Measurements from ENCODE around the gene SWAP70. TPM values are rescaled to one million over a fixed set of nuclear protein-coding genes. Genes with fewer than 3 reads are reported as not detected.
"Not testable (repeated sequence)": the region's sequence is repeated elsewhere in the genome, so short reads cannot be mapped to it uniquely, and the experiment has no call there.

The SWAP70 gene
- polyA plus RNA-seq, 2 donors, result 7.4 TPM

DNA sequence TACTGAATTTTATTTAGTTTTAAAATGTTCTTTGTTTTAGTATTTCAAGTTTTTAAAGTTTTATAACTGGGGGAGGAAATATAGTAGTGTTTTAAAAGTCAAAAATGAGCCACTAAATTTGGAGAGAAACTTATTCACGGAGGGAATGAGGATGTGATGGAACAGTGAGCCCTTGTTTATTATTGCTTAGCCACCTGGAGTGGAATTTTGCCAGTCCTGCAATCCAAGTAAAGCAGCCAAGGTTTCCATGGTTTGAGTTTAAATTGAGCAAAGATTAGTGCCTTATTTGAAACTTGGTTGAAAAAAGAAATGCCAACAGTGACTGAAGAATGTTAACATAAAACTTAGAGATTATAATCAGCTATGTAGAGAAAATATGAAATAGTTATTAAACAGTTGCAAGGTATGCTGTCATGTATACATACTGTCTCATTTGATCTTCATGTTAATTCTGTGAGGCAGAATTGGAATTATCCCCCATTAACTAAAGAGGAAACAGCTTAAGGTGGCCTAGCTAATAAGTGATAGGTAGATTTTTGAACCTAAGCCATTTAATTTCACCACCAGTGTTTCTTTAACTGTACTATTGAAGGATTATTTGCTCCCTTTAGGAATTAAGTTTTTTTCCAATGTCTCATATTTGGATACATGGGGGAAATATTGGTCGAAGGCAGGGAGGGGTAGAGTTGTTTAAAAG is 36.4 kb downstream of the SWAP70 start:
- peaks cover 0 to 2% of the 10 kb centered on the region in 2 donors for H3K36me3 ChIP-seq (ENCODE audit: control insufficient read depth in 2 of 2, insufficient read depth in 2 of 2, low read length in 1 of 2)
- H3K4me3 ChIP-seq (ENCODE audit: low read depth in 1 of 2, low read length in 2 of 2), result no peak overlapping the region
- H3K27ac ChIP-seq (ENCODE audit: low read depth in 2 of 2, low read length in 1 of 2), result no peak overlapping the region
- H3K4me1 ChIP-seq (ENCODE audit: control insufficient read depth in 2 of 2, insufficient read depth in 2 of 2, low read length in 1 of 2), result no peaks in the 10 kb centered on the region
- H3K27me3 ChIP-seq (ENCODE audit: control insufficient read depth in 1 of 2, insufficient read depth in 2 of 2, low read length in 2 of 2), result no peaks in the 10 kb centered on the region
- H3K9me3 ChIP-seq (ENCODE audit: control insufficient read depth in 2 of 2, insufficient read depth in 1 of 2, low read depth in 1 of 2, low read length in 1 of 2), result no peaks in the 10 kb centered on the region
- WGBS, 2 donors, result 34 to 39% methylated on average over 2 of the region's 2 CpGs

DNA sequence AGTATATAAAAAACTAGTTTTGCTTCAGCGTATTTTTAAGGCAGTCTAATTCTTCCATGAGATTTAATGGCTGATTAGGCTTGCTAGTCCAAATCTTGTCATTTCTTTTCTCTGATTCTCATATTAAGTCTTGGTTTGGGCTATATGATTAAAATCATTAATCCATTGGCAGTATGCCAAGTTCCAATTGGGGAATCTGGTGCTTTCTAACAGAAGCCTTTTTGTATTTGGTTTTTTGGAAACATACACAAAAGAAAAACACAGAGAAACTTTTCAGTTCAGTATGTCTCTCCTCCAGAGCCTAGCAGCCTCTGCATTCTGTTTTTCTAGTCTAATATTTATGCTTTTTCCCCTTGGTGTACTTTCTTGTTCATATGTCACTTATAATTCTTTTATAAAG is 37.9 kb downstream of the SWAP70 start:
- Histone ChIP-seq H3K27me3 (ENCODE audit: control insufficient read depth in 1 of 2, insufficient read depth in 2 of 2, low read length in 2 of 2) (no peaks in the 10 kb centered on the region), H3K4me1 (ENCODE audit: control insufficient read depth in 2 of 2, insufficient read depth in 2 of 2, low read length in 1 of 2) (no peaks in the 10 kb centered on the region), H3K9me3 (ENCODE audit: control insufficient read depth in 2 of 2, insufficient read depth in 1 of 2, low read depth in 1 of 2, low read length in 1 of 2) (no peaks in the 10 kb centered on the region), H3K27ac (ENCODE audit: low read depth in 2 of 2, low read length in 1 of 2) (no peak overlapping the region), H3K36me3 (ENCODE audit: control insufficient read depth in 2 of 2, insufficient read depth in 2 of 2, low read length in 1 of 2) (no peaks in the 10 kb centered on the region), H3K4me3 (ENCODE audit: low read depth in 1 of 2, low read length in 2 of 2) (no peak overlapping the region)
- 0 to 48% methylated on average over 1 of the region's 1 CpG for WGBS, 2 donors

DNA sequence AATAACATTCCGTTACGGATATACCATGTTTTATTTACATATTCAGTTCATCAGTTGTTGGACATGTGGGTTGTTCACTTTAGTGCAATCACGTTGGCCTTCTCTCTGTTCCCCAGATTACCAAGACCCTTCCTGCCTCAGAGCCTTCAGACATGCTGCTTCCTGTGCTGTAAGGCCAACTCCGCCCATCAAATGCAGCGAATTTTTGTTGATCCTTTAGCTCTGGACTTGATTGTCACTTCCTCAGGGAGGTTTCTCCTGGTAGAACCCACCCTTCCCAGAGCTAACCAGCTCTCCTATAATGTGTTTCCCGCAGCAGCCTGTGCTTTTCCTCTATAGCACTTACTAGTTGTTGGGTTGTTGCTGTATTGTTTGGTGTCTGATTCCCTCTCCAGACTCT is 39.4 kb downstream of the SWAP70 start:
- Histone ChIP-seq H3K4me1 (ENCODE audit: control insufficient read depth in 2 of 2, insufficient read depth in 2 of 2, low read length in 1 of 2) (no peaks in the 10 kb centered on the region), H3K27me3 (ENCODE audit: control insufficient read depth in 1 of 2, insufficient read depth in 2 of 2, low read length in 2 of 2) (no peaks in the 10 kb centered on the region), H3K9me3 (ENCODE audit: control insufficient read depth in 2 of 2, insufficient read depth in 1 of 2, low read depth in 1 of 2, low read length in 1 of 2) (no peaks in the 10 kb centered on the region), H3K27ac (ENCODE audit: low read depth in 2 of 2, low read length in 1 of 2) (no peak overlapping the region), H3K36me3 (ENCODE audit: control insufficient read depth in 2 of 2, insufficient read depth in 2 of 2, low read length in 1 of 2) (no peaks in the 10 kb centered on the region), H3K4me3 (ENCODE audit: low read depth in 1 of 2, low read length in 2 of 2) (no peak overlapping the region)
- WGBS, 2 donors, result 71 to 76% methylated on average over 6 of the region's 6 CpGs

DNA sequence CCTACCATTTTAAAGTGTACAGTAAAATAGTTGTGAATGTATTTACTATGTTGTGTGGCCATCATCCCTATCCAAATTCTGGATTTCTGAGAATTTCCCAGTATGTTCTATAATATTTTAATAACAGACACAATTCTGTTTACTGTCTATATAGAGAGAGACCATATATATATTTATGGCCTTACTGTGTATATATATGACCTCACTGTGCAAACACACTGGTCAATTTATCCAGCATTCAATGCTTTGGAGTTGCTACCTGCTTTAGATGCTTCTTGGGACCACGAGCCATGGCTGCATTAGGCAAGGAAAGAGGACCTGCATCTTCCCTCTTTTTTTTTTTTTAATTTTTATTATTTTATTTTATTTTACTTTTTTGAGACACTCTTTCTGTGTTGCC is 40.2 kb downstream of the SWAP70 start:
- Histone ChIP-seq H3K27me3 (ENCODE audit: control insufficient read depth in 1 of 2, insufficient read depth in 2 of 2, low read length in 2 of 2) (no peaks in the 10 kb centered on the region), H3K27ac (ENCODE audit: low read depth in 2 of 2, low read length in 1 of 2) (no peak overlapping the region), H3K4me1 (ENCODE audit: control insufficient read depth in 2 of 2, insufficient read depth in 2 of 2, low read length in 1 of 2) (peaks cover 0 to 3% of the 10 kb centered on the region in 2 donors), H3K4me3 (ENCODE audit: low read depth in 1 of 2, low read length in 2 of 2) (no peak overlapping the region), H3K9me3 (ENCODE audit: control insufficient read depth in 2 of 2, insufficient read depth in 1 of 2, low read depth in 1 of 2, low read length in 1 of 2) (no peaks in the 10 kb centered on the region), H3K36me3 (ENCODE audit: control insufficient read depth in 2 of 2, insufficient read depth in 2 of 2, low read length in 1 of 2) (no peaks in the 10 kb centered on the region)
- WGBS, 2 donors, result 97 to 100% methylated on average over 1 of the region's 1 CpG

DNA sequence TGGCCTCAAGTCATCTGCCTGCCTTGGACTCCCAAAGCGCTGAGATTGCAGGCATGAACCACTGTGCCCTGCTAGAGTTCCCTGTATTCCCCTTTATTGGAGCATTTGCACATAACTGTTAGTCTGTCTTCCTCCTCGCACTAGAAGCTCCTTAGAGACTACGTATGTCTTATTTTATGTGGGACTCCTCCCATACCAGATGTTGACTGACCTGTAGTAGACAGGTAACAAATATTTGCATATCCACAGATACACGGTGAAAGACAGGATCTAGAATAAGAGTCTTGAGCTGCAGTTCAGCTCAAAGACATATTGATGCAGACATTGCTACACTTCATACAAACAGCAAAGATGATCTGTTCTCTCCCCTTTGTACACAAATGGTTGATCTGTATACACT is 40.7 kb downstream of the SWAP70 start:
- H3K27ac ChIP-seq (ENCODE audit: low read depth in 2 of 2, low read length in 1 of 2), result no peak overlapping the region
- no peaks in the 10 kb centered on the region for H3K9me3 ChIP-seq (ENCODE audit: control insufficient read depth in 2 of 2, insufficient read depth in 1 of 2, low read depth in 1 of 2, low read length in 1 of 2)
- H3K4me3 ChIP-seq (ENCODE audit: low read depth in 1 of 2, low read length in 2 of 2), result no peak overlapping the region
- H3K36me3 ChIP-seq (ENCODE audit: control insufficient read depth in 2 of 2, insufficient read depth in 2 of 2, low read length in 1 of 2), result no peaks in the 10 kb centered on the region
- H3K27me3 ChIP-seq (ENCODE audit: control insufficient read depth in 1 of 2, insufficient read depth in 2 of 2, low read length in 2 of 2), result no peaks in the 10 kb centered on the region
- peaks cover 0 to 3% of the 10 kb centered on the region in 2 donors for H3K4me1 ChIP-seq (ENCODE audit: control insufficient read depth in 2 of 2, insufficient read depth in 2 of 2, low read length in 1 of 2)
- WGBS, 2 donors, result 93 to 96% methylated on average over 4 of the region's 4 CpGs

DNA sequence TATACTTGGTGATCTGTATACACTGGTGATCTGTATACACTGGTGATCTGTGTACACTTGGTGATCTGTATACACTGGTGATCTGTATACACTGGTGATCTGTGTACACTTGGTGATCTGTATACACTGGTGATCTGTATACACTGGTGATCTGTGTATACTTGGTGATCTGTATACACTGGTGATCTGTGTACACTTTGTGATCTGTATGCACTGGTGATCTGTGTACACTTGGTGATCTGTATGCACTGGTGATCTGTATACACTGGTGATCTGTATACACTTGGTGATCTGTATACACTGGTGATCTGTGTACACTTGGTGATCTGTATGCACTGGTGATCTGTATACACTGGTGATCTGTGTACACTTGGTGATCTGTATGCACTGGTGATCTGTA is 41.5 kb downstream of the SWAP70 start:
- H3K4me3 ChIP-seq (ENCODE audit: low read depth in 1 of 2, low read length in 2 of 2); H3K9me3 ChIP-seq (ENCODE audit: control insufficient read depth in 2 of 2, insufficient read depth in 1 of 2, low read depth in 1 of 2, low read length in 1 of 2); H3K36me3 ChIP-seq (ENCODE audit: control insufficient read depth in 2 of 2, insufficient read depth in 2 of 2, low read length in 1 of 2); H3K27me3 ChIP-seq (ENCODE audit: control insufficient read depth in 1 of 2, insufficient read depth in 2 of 2, low read length in 2 of 2); H3K4me1 ChIP-seq (ENCODE audit: control insufficient read depth in 2 of 2, insufficient read depth in 2 of 2, low read length in 1 of 2); H3K27ac ChIP-seq (ENCODE audit: low read depth in 2 of 2, low read length in 1 of 2): not testable (repeated sequence)

DNA sequence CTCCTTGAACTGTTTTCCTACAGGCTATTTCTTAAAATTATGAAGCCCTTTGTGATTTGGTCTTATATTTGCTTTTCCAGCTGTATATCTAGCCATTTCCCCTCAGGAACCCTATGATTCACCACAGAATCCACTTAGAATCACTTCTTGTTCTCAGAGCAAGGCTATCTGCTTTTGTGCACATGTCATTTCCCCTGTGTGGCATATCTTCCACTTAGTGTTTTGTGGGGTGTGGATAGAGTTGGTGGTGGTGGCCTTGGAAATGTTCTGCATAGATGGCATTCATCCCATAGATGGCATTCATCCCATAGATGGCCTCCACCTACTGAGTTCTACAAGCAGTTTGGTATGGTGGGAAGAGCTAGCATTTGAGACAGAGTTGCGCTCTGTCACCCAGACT is 44.7 kb downstream of the SWAP70 start:
- H3K4me3 ChIP-seq (ENCODE audit: low read depth in 1 of 2, low read length in 2 of 2), result no peak overlapping the region
- WGBS, 2 donors, result 97 to 100% methylated on average over 1 of the region's 1 CpG
- peaks cover 0 to 3% of the 10 kb centered on the region in 2 donors for H3K4me1 ChIP-seq (ENCODE audit: control insufficient read depth in 2 of 2, insufficient read depth in 2 of 2, low read length in 1 of 2)
- H3K27ac ChIP-seq (ENCODE audit: low read depth in 2 of 2, low read length in 1 of 2), result no peak overlapping the region
- no peaks in the 10 kb centered on the region for H3K9me3 ChIP-seq (ENCODE audit: control insufficient read depth in 2 of 2, insufficient read depth in 1 of 2, low read depth in 1 of 2, low read length in 1 of 2)
- H3K36me3 ChIP-seq (ENCODE audit: control insufficient read depth in 2 of 2, insufficient read depth in 2 of 2, low read length in 1 of 2), result no peaks in the 10 kb centered on the region
- no peaks in the 10 kb centered on the region for H3K27me3 ChIP-seq (ENCODE audit: control insufficient read depth in 1 of 2, insufficient read depth in 2 of 2, low read length in 2 of 2)

DNA sequence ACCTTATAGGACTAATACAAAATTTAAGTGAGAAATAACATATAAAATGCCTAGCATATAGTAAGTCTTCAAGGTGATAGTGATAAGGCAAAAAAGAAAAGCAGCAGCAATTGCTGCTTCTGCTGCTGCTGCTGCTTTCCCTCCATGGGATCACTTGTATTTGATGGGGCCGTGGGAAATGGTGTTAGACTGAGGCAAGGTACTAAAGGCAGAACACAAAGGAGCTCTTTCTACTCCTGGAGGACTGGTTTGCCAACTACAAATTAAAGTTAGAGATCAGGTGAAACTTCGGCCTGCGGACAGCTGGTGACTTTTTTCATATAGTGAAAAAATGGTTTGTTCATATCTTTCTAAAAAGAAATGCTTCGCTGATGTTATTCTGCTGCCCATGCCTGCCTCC is 46.3 kb downstream of the SWAP70 start:
- Histone ChIP-seq H3K27ac (ENCODE audit: low read depth in 2 of 2, low read length in 1 of 2) (no peak overlapping the region), H3K27me3 (ENCODE audit: control insufficient read depth in 1 of 2, insufficient read depth in 2 of 2, low read length in 2 of 2) (no peaks in the 10 kb centered on the region), H3K4me3 (ENCODE audit: low read depth in 1 of 2, low read length in 2 of 2) (no peak overlapping the region), H3K4me1 (ENCODE audit: control insufficient read depth in 2 of 2, insufficient read depth in 2 of 2, low read length in 1 of 2) (peaks cover 0 to 3% of the 10 kb centered on the region in 2 donors), H3K9me3 (ENCODE audit: control insufficient read depth in 2 of 2, insufficient read depth in 1 of 2, low read depth in 1 of 2, low read length in 1 of 2) (no peaks in the 10 kb centered on the region), H3K36me3 (ENCODE audit: control insufficient read depth in 2 of 2, insufficient read depth in 2 of 2, low read length in 1 of 2) (no peaks in the 10 kb centered on the region)
- 95 to 99% methylated on average over 4 of the region's 4 CpGs for WGBS, 2 donors

DNA sequence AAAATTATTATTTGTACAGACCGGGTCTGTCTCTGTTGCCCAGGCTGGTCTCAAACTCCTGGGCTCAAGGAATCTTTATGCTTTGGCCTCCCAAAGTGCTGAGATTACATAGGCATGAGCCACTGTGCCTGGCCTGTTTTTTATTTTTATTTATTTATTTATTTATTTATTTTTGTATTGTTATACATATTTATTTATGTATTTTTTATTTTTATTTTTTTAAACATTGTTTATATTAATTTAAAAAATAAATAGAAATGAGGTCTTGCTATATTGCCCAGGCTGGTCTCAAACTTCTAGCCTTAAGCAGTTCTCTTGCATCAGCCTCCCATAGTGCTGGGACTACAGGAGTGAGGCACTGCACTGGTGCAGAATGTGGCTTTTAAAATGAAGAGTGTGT is 47.0 kb downstream of the SWAP70 start:
- H3K9me3 ChIP-seq (ENCODE audit: control insufficient read depth in 2 of 2, insufficient read depth in 1 of 2, low read depth in 1 of 2, low read length in 1 of 2), result no peaks in the 10 kb centered on the region
- WGBS, 2 donors, result 91 to 92% methylated on average over 1 of the region's 1 CpG
- no peak overlapping the region for H3K27ac ChIP-seq (ENCODE audit: low read depth in 2 of 2, low read length in 1 of 2)
- H3K4me1 ChIP-seq (ENCODE audit: control insufficient read depth in 2 of 2, insufficient read depth in 2 of 2, low read length in 1 of 2), result peaks cover 0 to 3% of the 10 kb centered on the region in 2 donors
- H3K27me3 ChIP-seq (ENCODE audit: control insufficient read depth in 1 of 2, insufficient read depth in 2 of 2, low read length in 2 of 2), result no peaks in the 10 kb centered on the region
- H3K4me3 ChIP-seq (ENCODE audit: low read depth in 1 of 2, low read length in 2 of 2), result no peak overlapping the region
- H3K36me3 ChIP-seq (ENCODE audit: control insufficient read depth in 2 of 2, insufficient read depth in 2 of 2, low read length in 1 of 2), result no peaks in the 10 kb centered on the region

DNA sequence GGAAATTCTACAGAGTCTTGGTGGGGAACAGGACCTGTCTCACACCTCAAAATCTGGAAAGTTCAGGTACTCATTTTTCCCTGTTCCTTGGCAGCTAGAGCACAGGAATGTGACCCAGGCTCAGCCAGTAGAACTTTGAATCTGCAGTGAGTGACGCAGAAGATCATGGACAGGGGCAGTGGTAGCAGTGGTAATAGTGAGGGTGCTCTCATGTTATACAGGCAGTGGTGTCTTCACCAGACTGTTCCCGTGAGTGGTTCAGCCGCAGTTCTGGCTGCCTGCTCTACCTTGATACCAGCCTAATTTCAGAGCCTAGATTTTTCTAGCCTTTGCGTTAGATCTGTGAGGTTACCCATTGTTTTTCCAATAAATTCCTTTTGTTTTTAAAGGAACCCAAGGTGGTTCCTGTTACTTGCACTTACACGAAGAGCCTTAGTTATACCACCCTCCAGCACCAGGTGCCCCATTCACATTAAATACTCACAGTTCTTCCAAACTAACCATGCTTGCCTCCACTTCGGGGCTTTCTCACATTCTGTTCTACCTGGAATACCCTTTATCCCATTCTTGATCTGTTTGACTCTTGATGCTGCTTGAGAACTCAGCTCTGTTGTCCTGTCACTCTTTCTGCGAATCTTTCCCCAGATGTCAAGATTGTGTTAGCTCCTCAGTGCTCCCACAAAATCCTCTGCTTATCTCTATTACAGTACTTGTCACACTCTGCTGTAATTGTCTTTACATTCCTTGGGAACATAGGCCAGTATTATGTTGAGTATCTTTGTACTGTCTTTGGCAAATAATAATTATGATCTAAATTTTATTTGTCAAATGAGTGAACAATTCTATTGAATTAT is 47.8 kb downstream of the SWAP70 start:
- 76 to 85% methylated on average over 7 of the region's 7 CpGs for WGBS, 2 donors
- no peak overlapping the region for H3K4me3 ChIP-seq (ENCODE audit: low read depth in 1 of 2, low read length in 2 of 2)
- H3K27ac ChIP-seq (ENCODE audit: low read depth in 2 of 2, low read length in 1 of 2), result no peak overlapping the region
- peaks cover 0 to 3% of the 10 kb centered on the region in 2 donors for H3K4me1 ChIP-seq (ENCODE audit: control insufficient read depth in 2 of 2, insufficient read depth in 2 of 2, low read length in 1 of 2)
- no peaks in the 10 kb centered on the region for H3K27me3 ChIP-seq (ENCODE audit: control insufficient read depth in 1 of 2, insufficient read depth in 2 of 2, low read length in 2 of 2)
- no peaks in the 10 kb centered on the region for H3K9me3 ChIP-seq (ENCODE audit: control insufficient read depth in 2 of 2, insufficient read depth in 1 of 2, low read depth in 1 of 2, low read length in 1 of 2)
- no peaks in the 10 kb centered on the region for H3K36me3 ChIP-seq (ENCODE audit: control insufficient read depth in 2 of 2, insufficient read depth in 2 of 2, low read length in 1 of 2)

All from esophagus (tissue), 2 donors.